HEK293 (cell line): Measurements from ENCODE around the gene EPHB1.

Experiments
- CTCF ChIA-PET: fragments of 350-600 bp; formaldehyde crosslinking; extraction: SDS; loops from one replicate; lab custom pipeline; 2021; ENCODE audit warnings: antibody characterized with exemption; lab: Yijun Ruan, JAX
- POLR2A ChIA-PET: fragments of 300-600 bp; formaldehyde crosslinking; extraction: SDS; loops from one replicate; lab custom pipeline; 2020; ENCODE audit warnings: antibody characterized with exemption, inconsistent platforms; lab: Yijun Ruan, JAX
- H3K27ac ChIP-seq: fragments of 200-500 bp; sonication (Bioruptor generic); 2 replicates; pipeline ENCODE4 v1.5.1; 2014; ENCODE audit warnings: low read depth, low read length, control low read depth, inconsistent platforms; ENCODE audit errors: extremely low read depth
- H3K36me3 ChIP-seq, 2 experiments: fragments of 200-500 bp in 1 of 2; sonication (Bioruptor generic) in 1 of 2; 1 replicate in 1 of 2; 2 replicates in 1 of 2; pipeline ENCODE4 v1.5.1; 2014 to 2017; ENCODE audit warnings: inconsistent platforms in 2 of 2, low read length in 2 of 2; ENCODE audit not compliant: control insufficient read depth in 2 of 2, insufficient read depth in 1 of 2
- H3K4me1 ChIP-seq: fragments of 200-500 bp; sonication (Bioruptor generic); 2 replicates; pipeline ENCODE4 v1.5.1; 2014; ENCODE audit warnings: mild to moderate bottlenecking, low read length, inconsistent platforms; ENCODE audit not compliant: control insufficient read depth, insufficient read depth
- H3K4me3 ChIP-seq: 2 replicates; pipeline ENCODE4 v1.5.1; 2011; ENCODE audit warnings: low read depth, mild to moderate bottlenecking, control low read depth, low read length, moderate library complexity
- H3K9me3 ChIP-seq: fragments of 200-500 bp; sonication (Bioruptor generic); 2 replicates; pipeline ENCODE4 v1.5.1; 2014; ENCODE audit warnings: low read depth, low read length, inconsistent platforms; ENCODE audit not compliant: control insufficient read depth, insufficient read depth
- GLI4 ChIP-seq: fragments of 450-650 bp; formaldehyde crosslinking; IDR thresholded peaks from 2 replicates; pipeline ENCODE4 v1.5.1; 2016; ENCODE audit warnings: missing biosample characterization, missing genetic modification characterization
- HOXD13 ChIP-seq: sonication (generic); formaldehyde crosslinking; IDR thresholded peaks from 2 replicates; pipeline ENCODE4 v1.8.0; 2022; ENCODE audit warnings: missing genetic modification reagents, borderline replicate concordance
- KLF10 ChIP-seq: fragments of 450-650 bp; IDR thresholded peaks from 2 replicates; pipeline ENCODE4 v1.5.1; 2018; ENCODE audit warnings: missing biosample characterization, mild to moderate bottlenecking, missing genetic modification characterization
- KLF7 ChIP-seq: fragments of 450-650 bp; formaldehyde crosslinking; IDR thresholded peaks from 2 replicates; pipeline ENCODE4 v1.5.1; 2016; ENCODE audit warnings: missing biosample characterization, missing genetic modification characterization, borderline replicate concordance
- MEIS1 ChIP-seq: sonication (generic); formaldehyde crosslinking; IDR thresholded peaks from 2 replicates; pipeline ENCODE4 v1.8.1; 2022; ENCODE audit warnings: missing genetic modification reagents, mild to moderate bottlenecking, borderline replicate concordance
- SETDB1 ChIP-seq: IDR thresholded peaks from one replicate; pipeline ENCODE4 v1.6.1; 2017; ENCODE audit warnings: mild to moderate bottlenecking, low read length, moderate library complexity, mixed read lengths; ENCODE audit not compliant: insufficient read length
- ZBTB8A ChIP-seq: fragments of 450-650 bp; formaldehyde crosslinking; IDR thresholded peaks from 2 replicates; pipeline ENCODE4 v1.5.1; 2016; ENCODE audit warnings: missing biosample characterization, missing genetic modification characterization
- ZFP37 ChIP-seq: fragments of 450-650 bp; formaldehyde crosslinking; IDR thresholded peaks from 2 replicates; pipeline ENCODE4 v1.5.1; 2016; ENCODE audit warnings: missing biosample characterization, missing genetic modification characterization
- ZFP69B ChIP-seq: fragments of 450-650 bp; formaldehyde crosslinking; IDR thresholded peaks from 2 replicates; pipeline ENCODE4 v1.5.1; 2016; ENCODE audit warnings: missing biosample characterization, missing genetic modification characterization
- ZNF138 ChIP-seq: fragments of 450-650 bp; formaldehyde crosslinking; IDR thresholded peaks from 2 replicates; pipeline ENCODE4 v1.5.1; 2016; ENCODE audit warnings: missing biosample characterization, missing genetic modification characterization, borderline replicate concordance
- ZNF148 ChIP-seq: fragments of 450-650 bp; formaldehyde crosslinking; IDR thresholded peaks from 2 replicates; pipeline ENCODE4 v1.5.0; 2017; ENCODE audit warnings: missing biosample characterization, missing genetic modification characterization, borderline replicate concordance
- ZNF211 ChIP-seq: fragments of 450-650 bp; formaldehyde crosslinking; IDR thresholded peaks from 2 replicates; pipeline ENCODE4 v1.5.1; 2016; ENCODE audit warnings: low read depth, missing biosample characterization, missing genetic modification characterization
- ZNF292 ChIP-seq: fragments of 450-650 bp; formaldehyde crosslinking; IDR thresholded peaks from 2 replicates; pipeline ENCODE4 v1.5.1; 2016; ENCODE audit warnings: low read depth, missing biosample characterization, missing genetic modification characterization, borderline replicate concordance
- ZNF335 ChIP-seq: fragments of 450-650 bp; formaldehyde crosslinking; conservative IDR thresholded peaks from 2 replicates; pipeline ENCODE4 v1.5.1; 2016; ENCODE audit warnings: missing biosample characterization, missing genetic modification characterization
- ZNF362 ChIP-seq: fragments of 450-650 bp; formaldehyde crosslinking; IDR thresholded peaks from 2 replicates; pipeline ENCODE4 v1.5.1; 2016; ENCODE audit warnings: missing biosample characterization, missing genetic modification characterization
- ZNF501 ChIP-seq: fragments of 450-650 bp; formaldehyde crosslinking; IDR thresholded peaks from 2 replicates; pipeline ENCODE4 v1.5.1; 2016; ENCODE audit warnings: missing biosample characterization, missing genetic modification characterization
- ZNF548 ChIP-seq: fragments of 450-650 bp; formaldehyde crosslinking; IDR thresholded peaks from 2 replicates; pipeline ENCODE4 v1.5.1; 2016; ENCODE audit warnings: missing biosample characterization, missing genetic modification characterization
- ZNF560 ChIP-seq: fragments of 450-650 bp; formaldehyde crosslinking; IDR thresholded peaks from 2 replicates; pipeline ENCODE4 v1.5.1; 2017; ENCODE audit warnings: missing biosample characterization, missing genetic modification characterization, borderline replicate concordance
- ZNF621 ChIP-seq: fragments of 450-650 bp; formaldehyde crosslinking; IDR thresholded peaks from 2 replicates; pipeline ENCODE4 v1.5.1; 2017; ENCODE audit warnings: missing biosample characterization, missing genetic modification characterization
- ZNF623 ChIP-seq: fragments of 450-650 bp; formaldehyde crosslinking; IDR thresholded peaks from 2 replicates; pipeline ENCODE4 v1.5.1; 2016; ENCODE audit warnings: missing biosample characterization, missing genetic modification characterization
- ZNF639 ChIP-seq: fragments of 450-650 bp; formaldehyde crosslinking; IDR thresholded peaks from 2 replicates; pipeline ENCODE4 v1.5.1; 2016; ENCODE audit warnings: missing biosample characterization, missing genetic modification characterization
- ZNF660 ChIP-seq: fragments of 450-650 bp; IDR thresholded peaks from 2 replicates; pipeline ENCODE4 v1.5.1; 2018; ENCODE audit warnings: missing biosample characterization, mild to moderate bottlenecking, missing genetic modification characterization
- ZNF677 ChIP-seq: fragments of 450-650 bp; IDR thresholded peaks from 2 replicates; pipeline ENCODE4 v1.5.0; 2018; ENCODE audit warnings: missing biosample characterization, mild to moderate bottlenecking, missing genetic modification characterization, moderate library complexity
- ZNF701 ChIP-seq: fragments of 450-650 bp; formaldehyde crosslinking; IDR thresholded peaks from 2 replicates; pipeline ENCODE4 v1.5.1; 2016; ENCODE audit warnings: missing biosample characterization, missing genetic modification characterization
- ZNF707 ChIP-seq: fragments of 450-650 bp; formaldehyde crosslinking; IDR thresholded peaks from 2 replicates; pipeline ENCODE4 v1.5.1; 2016; ENCODE audit warnings: missing biosample characterization, missing genetic modification characterization
- ZNF777 ChIP-seq: fragments of 450-650 bp; formaldehyde crosslinking; IDR thresholded peaks from 2 replicates; pipeline ENCODE4 v1.5.1; 2017; ENCODE audit warnings: missing biosample characterization, missing genetic modification characterization, borderline replicate concordance

EPHB1 gene

GRCh38 chr3:134765468-134765867, 29.6 kb upstream of the EPHB1 start:
- Histone ChIP-seq H3K9me3 (no peaks in the 10 kb centered on the region), H3K4me3 (no peak overlapping the region), H3K4me1 (no peaks in the 10 kb centered on the region), H3K27ac (no peak overlapping the region), H3K36me3 (no peaks in the 10 kb centered on the region)
- ChIA-PET CTCF (interaction anchor here (1.3 kb wide), 1 partner anchor 11 kb away, joined by 3 read pairs; no protein-coding TSS in a partner anchor), POLR2A (no interaction called here)
- no peak for TF ChIP-seq ZNF701
- no peak for TF ChIP-seq ZNF211 (tag by site-specific recombination)
- no peak for TF ChIP-seq ZBTB8A (tag by site-specific recombination)
- no peak for TF ChIP-seq ZNF335 (tag by site-specific recombination)
- no peak for TF ChIP-seq ZNF639
- no peak for TF ChIP-seq ZNF138 (tag by site-specific recombination)
- no peak for TF ChIP-seq ZNF560 (tag by site-specific recombination)
- no peak for TF ChIP-seq GLI4 (tag by site-specific recombination)

GRCh38 chr3:134766290-134766689, 28.8 kb upstream of the EPHB1 start:
- TF ChIP-seq KLF10 (no peak), ZNF501 (tag by site-specific recombination) (no peak), MEIS1 (CRISPR knock-in tag) (no peak), HOXD13 (no peak), ZNF677 (no peak), ZNF621 (tag by site-specific recombination) (no peak), ZFP37 (tag by site-specific recombination) (no peak), SETDB1 (no peak), ZNF148 (no peak), GLI4 (tag by site-specific recombination) (no peak), ZNF660 (tag by site-specific recombination) (no peak), ZNF292 (no peak), ZNF362 (tag by site-specific recombination) (no peak), ZNF548 (tag by site-specific recombination) (no peak), ZNF707 (no peak), ZNF623 (tag by site-specific recombination) (no peak), ZFP69B (tag by site-specific recombination) (no peak), ZNF777 (tag by site-specific recombination) (no peak), KLF7 (tag by site-specific recombination) (no peak)
- Histone ChIP-seq H3K27ac (no peak overlapping the region), H3K36me3 (no peaks in the 10 kb centered on the region), H3K4me3 (no peak overlapping the region), H3K4me1 (no peaks in the 10 kb centered on the region), H3K9me3 (no peaks in the 10 kb centered on the region)
- CTCF ChIA-PET = interaction anchor here (0.6 to 1.3 kb wide), 2 partner anchors 12 to 24 kb away, joined by 3 to 4 read pairs; no protein-coding TSS in a partner anchor
- POLR2A ChIA-PET = no interaction called here
